K562 (cell line): ENCODE results near the gene TMEM203. TPM values are rescaled to one million over a fixed set of nuclear protein-coding genes. Genes with fewer than 3 reads are reported as not detected.
A peak's percentile ranks its signal among the peaks of the same experiment; 100 is the strongest.

Experiments
- ADNP ChIP-seq: fragments of 200-800 bp; sonication (Bioruptor generic); IDR thresholded peaks from 2 replicates; pipeline ENCODE4 v1.6.1; 2016; ENCODE audit warnings: missing genetic modification characterization, missing compliant biosample characterization
- CEBPB ChIP-seq: fragments of 450-650 bp; IDR thresholded peaks from 2 replicates; pipeline ENCODE4 v1.6.1; 2016; ENCODE audit warnings: missing genetic modification characterization, missing compliant biosample characterization
- DIDO1 ChIP-seq: fragments of 450-650 bp; IDR thresholded peaks from 2 replicates; pipeline ENCODE4 v1.6.1; 2016; ENCODE audit warnings: low read depth, missing biosample characterization, missing genetic modification characterization
- EP400 ChIP-seq: fragments of 450-650 bp; IDR thresholded peaks from 2 replicates; pipeline ENCODE4 v1.6.1; 2017; ENCODE audit warnings: antibody characterized with exemption, mild to moderate bottlenecking, moderate library complexity
- FOXJ2 ChIP-seq: fragments of 200-800 bp; sonication (Bioruptor generic); IDR thresholded peaks from 2 replicates; pipeline ENCODE4 v1.6.1; 2016; ENCODE audit warnings: missing genetic modification characterization, missing compliant biosample characterization
- HBP1 ChIP-seq: fragments of 450-650 bp; formaldehyde crosslinking; IDR thresholded peaks from 2 replicates; pipeline ENCODE4 v1.4.0; 2022; ENCODE audit warnings: missing genetic modification characterization
- LEF1 ChIP-seq: fragments of 450-650 bp; IDR thresholded peaks from 2 replicates; pipeline ENCODE4 v1.6.1; 2016; ENCODE audit warnings: mild to moderate bottlenecking
- NFATC3 ChIP-seq: fragments of 450-650 bp; IDR thresholded peaks from 2 replicates; pipeline ENCODE4 v1.6.1; 2017; ENCODE audit warnings: mild to moderate bottlenecking
- OTX1 ChIP-seq: fragments of 450-650 bp; formaldehyde crosslinking; IDR thresholded peaks from 2 replicates; pipeline ENCODE4 v1.4.0; 2022; ENCODE audit warnings: mild to moderate bottlenecking
- PHF20 ChIP-seq: fragments of 450-650 bp; IDR thresholded peaks from 2 replicates; pipeline ENCODE4 v1.6.1; 2018; ENCODE audit not compliant: partially characterized antibody
- RBBP5 ChIP-seq: fragments of 200-600 bp; sonication (generic); IDR thresholded peaks from 2 replicates; pipeline ENCODE4 v1.6.1; 2012; ENCODE audit warnings: borderline replicate concordance, mild to moderate bottlenecking, low read length, control low read depth, inconsistent platforms; ENCODE audit not compliant: insufficient read depth, poor library complexity, severe bottlenecking
- SP2 ChIP-seq: IDR thresholded peaks from 2 replicates; pipeline ENCODE4 v1.6.1; 2011; ENCODE audit warnings: mild to moderate bottlenecking, low read depth, low read length, moderate library complexity; ENCODE audit not compliant: poor library complexity, severe bottlenecking; ENCODE audit errors: extremely low read depth
- TAF1 ChIP-seq: IDR thresholded peaks from 2 replicates; pipeline ENCODE4 v1.6.1; 2011; ENCODE audit warnings: mild to moderate bottlenecking, low read length, moderate library complexity; ENCODE audit not compliant: insufficient read depth, control insufficient read depth, severe bottlenecking; ENCODE audit errors: extremely low read depth
- TAF7 ChIP-seq: fragments of 450-650 bp; IDR thresholded peaks from 2 replicates; pipeline ENCODE4 v1.6.1; 2016; ENCODE audit warnings: missing genetic modification characterization, missing compliant biosample characterization
- ZBTB26 ChIP-seq: fragments of 450-650 bp; formaldehyde crosslinking; IDR thresholded peaks from 2 replicates; pipeline ENCODE4 v1.4.0; 2022; ENCODE audit warnings: missing genetic modification characterization
- ZFP1 ChIP-seq: fragments of 450-650 bp; formaldehyde crosslinking; IDR thresholded peaks from 2 replicates; pipeline ENCODE4 v1.4.0; 2020; ENCODE audit warnings: mild to moderate bottlenecking, mixed read lengths
- ZFP91 ChIP-seq: sonication (generic); formaldehyde crosslinking; IDR thresholded peaks from 2 replicates; pipeline ENCODE4 v1.8.0; 2022; ENCODE audit warnings: mild to moderate bottlenecking, missing genetic modification reagents
- ZNF354B ChIP-seq: fragments of 250-450 bp; sonication (Bioruptor Pico); IDR thresholded peaks from 2 replicates; pipeline ENCODE4 v1.4.0; 2020
- ZNF408 ChIP-seq: fragments of 250-450 bp; sonication (Bioruptor Pico); IDR thresholded peaks from 2 replicates; pipeline ENCODE4 v1.4.0; 2020; ENCODE audit warnings: low read depth, mild to moderate bottlenecking, moderate library complexity
- ZNF431 ChIP-seq: sonication (generic); formaldehyde crosslinking; IDR thresholded peaks from 2 replicates; pipeline ENCODE4 v1.8.0; 2022; ENCODE audit warnings: mild to moderate bottlenecking, missing genetic modification reagents
- ZNF696 ChIP-seq: fragments of 250-450 bp; sonication (Bioruptor Pico); conservative IDR thresholded peaks from 2 replicates; pipeline ENCODE4 v1.4.0; 2020; ENCODE audit warnings: mild to moderate bottlenecking, moderate library complexity
- polyA plus RNA-seq, 8 experiments: library from polyadenylated mRNA; depleted of rRNA in 4 of 8; stranded (reverse) in 5 of 8; unstranded in 3 of 8; fragments of >200 nt; fragmentation: Nextera tagmentation in 2 of 8; fragmentation: Illumina TruSeq in 1 of 8; extraction: Ambion mirVana in 2 of 8; extraction: Trizol in 1 of 8; gene quantifications; 2 replicates each; pipeline versions ENCODE4 v1.2.1 to v1.2.3, GENCODE V29; 2011 to 2014; ENCODE audit warnings: inconsistent platforms in 1 of 8, missing spikeins in 1 of 8
- total RNA-seq, 7 experiments: library from RNA; depleted of rRNA in 6 of 7; stranded (reverse); fragments of >200 nt in 6 of 7; fragmentation: Illumina TruSeq in 2 of 7; extraction: Trizol in 2 of 7; gene quantifications; 2 replicates each; pipeline versions ENCODE4 v1.2.1 to v1.2.3, GENCODE V29; 2011 to 2021; ENCODE audit warnings: low replicate concordance in 1 of 7
- TF ChIP-seq, protein P1 (sequence below): fragments of 450-650 bp; formaldehyde crosslinking; IDR thresholded peaks from 2 replicates; pipeline ENCODE4 v1.4.0; 2020; ENCODE audit warnings: mild to moderate bottlenecking, moderate library complexity

Gene TMEM203
- total and polyA plus RNA-seq, 9 of the 15 experiments (the other 6 are each of a cell fraction or from before 2014, with no cell fraction given): 8.8 to 59.5 (median 37.6) TPM

DNA sequence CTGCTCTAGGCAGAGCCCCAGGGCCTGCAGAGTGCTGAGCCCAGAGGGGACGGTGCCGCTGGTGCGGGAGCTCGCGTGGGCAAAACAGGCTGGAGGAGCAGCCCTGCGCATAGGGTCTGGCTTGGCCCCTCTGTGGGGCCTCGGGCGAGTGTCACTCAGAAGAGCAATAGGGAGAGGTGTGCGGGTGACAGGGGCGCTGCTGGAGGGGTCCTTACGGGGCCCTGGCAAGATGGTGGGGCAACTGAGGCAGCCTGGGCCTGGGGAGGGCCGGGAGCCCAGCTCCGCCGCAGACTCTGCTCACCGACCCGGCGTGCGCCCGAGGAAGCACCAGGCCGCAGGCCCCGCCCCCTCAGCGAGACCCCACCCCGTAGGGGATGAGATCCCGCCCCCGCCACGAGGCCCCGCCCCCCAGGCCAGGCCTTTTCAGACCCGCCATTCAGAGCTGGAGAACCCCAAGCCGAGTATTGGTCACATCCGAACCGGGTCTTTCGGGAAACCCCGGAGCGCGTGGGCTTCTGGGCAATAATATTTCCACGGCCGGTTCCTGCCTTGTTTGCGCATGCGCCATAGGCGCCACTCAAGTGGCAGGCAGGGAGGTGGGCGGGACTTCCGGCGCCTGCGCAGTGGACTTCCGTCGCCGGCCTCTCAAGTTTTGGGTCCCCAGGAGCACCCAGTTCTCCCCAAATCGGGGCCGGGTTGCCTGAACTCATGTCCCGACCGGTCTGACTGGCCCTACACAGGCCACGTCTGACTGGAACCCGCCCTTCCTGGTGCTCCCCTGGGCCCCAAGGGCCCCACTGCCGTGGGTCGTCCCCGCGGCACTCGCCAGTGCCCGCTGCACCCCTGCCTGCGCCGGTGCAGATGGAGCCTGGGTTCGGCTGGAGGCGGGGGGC lies 17.9 kb upstream of the TMEM203 start (continued):
- TF ChIP-seq ZFP1 (CRISPR knock-in tag) (no peak), ZBTB26 (CRISPR knock-in tag) (no peak), ADNP (tag) (no peak), TAF7 (tag) (no peak), TAF1 (peak; percentile 62), ZNF354B (CRISPR knock-in tag) (no peak), PHF20 (peak; percentile 78), EP400 (peak; percentile 67; the same call in 1 of the 2 replicates), FOXJ2 (tag) (no peak), RBBP5 (no peak), CEBPB (tag) (no peak), ZNF431 (CRISPR knock-in tag) (no peak), SP2 (peak; percentile 56), NFATC3 (no peak), DIDO1 (peak; percentile 15; the same call in 1 of the 2 replicates), HBP1 (CRISPR knock-in tag) (no peak), OTX1 (CRISPR knock-in tag) (no peak), ZFP91 (no peak), ZNF696 (CRISPR knock-in tag) (no peak), LEF1 (no peak), ZNF408 (CRISPR knock-in tag) (no peak)
- TF ChIP-seq, protein P1, sequence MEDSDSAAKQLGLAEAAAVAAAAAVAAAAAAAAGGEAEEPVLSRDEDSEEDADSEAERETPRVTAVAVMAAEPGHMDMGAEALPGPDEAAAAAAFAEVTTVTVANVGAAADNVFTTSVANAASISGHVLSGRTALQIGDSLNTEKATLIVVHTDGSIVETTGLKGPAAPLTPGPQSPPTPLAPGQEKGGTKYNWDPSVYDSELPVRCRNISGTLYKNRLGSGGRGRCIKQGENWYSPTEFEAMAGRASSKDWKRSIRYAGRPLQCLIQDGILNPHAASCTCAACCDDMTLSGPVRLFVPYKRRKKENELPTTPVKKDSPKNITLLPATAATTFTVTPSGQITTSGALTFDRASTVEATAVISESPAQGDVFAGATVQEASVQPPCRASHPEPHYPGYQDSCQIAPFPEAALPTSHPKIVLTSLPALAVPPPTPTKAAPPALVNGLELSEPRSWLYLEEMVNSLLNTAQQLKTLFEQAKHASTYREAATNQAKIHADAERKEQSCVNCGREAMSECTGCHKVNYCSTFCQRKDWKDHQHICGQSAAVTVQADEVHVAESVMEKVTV (CRISPR knock-in tag): no peak
